HG02943 (cell line): ENCODE results near the gene ALLC.
"Not testable (repeated sequence)": the region's sequence is repeated elsewhere in the genome, so short reads cannot be mapped to it uniquely, and the experiment has no call there.

Experiments
- ATAC-seq: cut with Tn5 transposase; IDR thresholded peaks from one replicate; pipeline ENCODE4 v1.9.1; 2021; ENCODE audit warnings: mild to moderate bottlenecking, low read depth, moderate library complexity; ENCODE audit not compliant: unreplicated experiment

The ALLC gene

DNA sequence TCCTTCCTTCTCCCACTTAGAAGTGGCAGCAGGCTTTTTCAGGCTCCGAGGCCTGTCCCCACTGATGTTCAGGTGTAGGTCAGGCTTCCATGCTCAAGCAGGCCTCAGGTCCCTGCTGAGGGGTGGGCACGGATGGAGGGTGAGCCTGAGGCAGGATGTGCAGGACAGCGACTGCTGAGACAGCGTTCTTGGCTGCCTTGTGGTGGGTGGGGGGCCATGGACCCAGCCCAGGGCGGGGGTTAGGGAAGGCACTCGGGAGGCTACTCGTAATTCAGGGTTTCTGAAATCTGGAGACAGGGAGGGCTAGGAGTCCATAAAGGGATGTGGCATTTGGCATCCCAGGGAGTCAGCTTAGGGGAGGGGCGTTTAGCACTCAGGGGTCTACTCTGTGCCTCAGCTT, 32.8 kb upstream of the ALLC start:
- no peak for ATAC-seq

DNA sequence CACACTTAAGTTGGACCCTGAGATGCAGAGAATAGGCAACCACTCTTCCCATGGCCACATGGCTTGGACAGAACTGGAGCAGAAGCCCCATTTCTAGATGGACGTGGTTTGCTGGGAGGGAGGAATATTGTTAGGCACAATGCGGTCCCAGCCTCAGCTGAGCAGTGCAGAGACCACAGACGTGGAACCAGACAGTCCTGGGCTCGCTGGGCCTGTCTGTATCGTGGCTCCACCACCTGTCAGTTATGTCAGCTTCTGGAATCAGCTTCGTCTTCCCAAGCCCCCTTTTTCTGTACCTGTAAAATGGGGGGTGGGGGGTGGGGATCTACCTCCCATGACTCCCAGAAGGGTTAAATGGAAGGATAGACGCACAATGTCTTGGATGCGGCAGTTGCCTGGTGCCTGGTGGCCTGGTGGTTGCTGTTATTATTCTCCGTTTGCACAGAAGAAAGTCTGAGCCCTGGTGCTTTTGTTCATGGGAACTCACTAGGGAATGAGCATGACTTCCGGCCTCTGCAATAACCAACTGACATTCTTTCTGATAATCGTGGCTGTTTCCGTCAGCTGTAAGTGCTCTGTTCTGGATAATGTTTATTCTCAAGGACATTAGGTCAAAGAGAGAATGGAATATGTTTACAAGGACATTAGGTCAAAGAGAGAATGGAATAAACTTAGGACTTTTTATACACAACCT, 31.7 kb upstream of the ALLC start:
- ATAC-seq = no peak

DNA sequence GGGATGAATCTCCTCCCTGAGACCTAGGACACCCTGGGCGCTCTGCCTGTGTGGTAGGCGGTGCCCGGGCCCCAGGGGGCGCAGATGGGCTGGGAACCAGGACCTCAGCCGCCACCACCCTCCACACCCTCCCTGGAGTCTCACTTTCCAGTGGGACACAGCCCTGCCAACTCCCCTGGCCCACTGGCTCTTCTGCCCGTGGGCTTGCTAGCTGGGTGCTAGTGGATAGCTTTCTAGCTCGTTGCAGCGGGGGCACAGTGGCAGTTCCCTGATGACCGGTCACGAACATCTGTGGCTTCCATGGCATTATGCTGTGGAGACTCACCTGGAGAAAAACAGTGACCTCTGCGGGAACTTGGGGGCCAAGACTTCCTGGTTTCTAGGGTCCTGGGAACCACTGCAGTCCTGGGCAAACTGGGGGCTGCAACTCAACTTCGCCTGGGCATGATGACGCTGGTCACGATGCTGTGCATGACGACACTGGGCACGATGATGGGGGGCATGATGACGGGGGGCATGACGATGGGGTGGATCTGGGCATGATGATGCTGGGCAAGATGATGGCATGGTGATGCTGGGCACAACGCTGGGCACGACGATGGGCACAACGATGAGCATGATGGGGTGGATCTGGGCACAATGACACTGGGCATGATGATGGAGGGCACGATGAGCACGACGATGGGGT, 31.0 kb upstream of the ALLC start:
- no peak for ATAC-seq

DNA sequence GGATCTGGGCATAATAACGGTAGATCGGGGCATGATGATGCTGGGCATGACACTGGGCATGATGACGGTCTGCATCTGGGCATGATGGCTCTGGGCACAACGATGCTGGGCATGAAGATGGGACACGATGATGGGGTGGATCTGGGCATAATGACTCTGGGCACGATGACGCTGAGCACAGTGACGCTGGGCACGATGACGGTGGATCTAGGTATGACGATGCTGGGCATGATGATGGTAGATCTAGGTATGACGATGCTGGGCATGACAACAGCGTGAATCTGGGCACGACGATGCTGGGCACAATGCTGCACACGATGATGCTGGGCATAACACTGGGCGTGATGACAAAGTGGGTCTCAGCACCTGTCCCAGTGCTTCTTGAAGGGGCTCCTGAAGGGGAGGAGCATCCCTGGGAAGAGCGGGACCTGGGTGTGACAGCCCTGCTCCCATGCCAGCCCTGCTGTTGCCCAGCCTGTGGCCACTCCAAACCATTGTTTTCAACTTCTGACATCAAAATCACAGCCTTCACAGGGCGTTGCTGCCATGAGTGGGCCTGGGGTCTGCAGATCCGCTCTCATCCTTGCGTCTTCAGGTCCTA, 30.4 kb upstream of the ALLC start:
- no peak for ATAC-seq

DNA sequence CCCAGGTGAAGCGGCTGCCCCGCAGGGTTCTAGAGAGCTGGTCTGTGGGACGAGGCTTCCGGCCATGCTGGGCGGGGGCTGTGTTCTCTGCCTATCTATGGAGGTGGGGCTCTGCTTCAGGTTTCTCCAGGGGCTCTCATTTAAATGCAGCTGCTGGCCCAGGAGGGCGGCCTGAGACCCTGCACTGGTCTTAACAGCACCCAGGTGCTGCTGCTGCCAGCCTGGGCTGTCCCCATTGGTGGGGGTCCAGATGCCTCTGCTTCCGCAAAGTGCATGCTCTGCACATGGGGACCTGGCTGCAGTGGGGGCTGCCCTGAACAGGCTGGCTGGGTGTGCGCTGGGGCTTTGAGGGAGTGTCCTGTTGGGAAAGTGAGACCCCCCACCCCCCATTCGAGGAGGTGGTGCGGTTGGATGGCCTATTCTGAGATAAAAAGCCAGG, 29.7 kb upstream of the ALLC start:
- ATAC-seq = no peak

DNA sequence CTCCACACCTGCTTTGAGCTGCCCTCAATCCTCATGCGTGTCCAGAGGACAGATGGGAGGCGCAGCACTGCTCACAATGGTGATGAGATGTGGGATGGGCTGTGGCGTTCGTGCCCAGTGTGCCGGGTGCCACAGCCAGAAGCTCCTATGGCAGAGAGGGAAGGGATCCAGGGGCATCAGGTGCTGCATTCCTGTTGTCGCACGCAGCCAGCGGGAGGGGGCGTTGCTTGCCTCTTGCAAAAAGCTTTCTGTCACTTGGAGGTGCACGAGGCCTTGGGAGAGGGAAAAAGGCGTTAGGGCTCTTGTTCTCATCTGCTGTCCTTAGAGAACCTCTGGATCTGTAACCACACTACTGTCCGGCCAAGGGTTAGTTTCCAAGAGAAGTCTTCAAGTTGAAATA, 29.2 kb upstream of the ALLC start:
- no peak for ATAC-seq

DNA sequence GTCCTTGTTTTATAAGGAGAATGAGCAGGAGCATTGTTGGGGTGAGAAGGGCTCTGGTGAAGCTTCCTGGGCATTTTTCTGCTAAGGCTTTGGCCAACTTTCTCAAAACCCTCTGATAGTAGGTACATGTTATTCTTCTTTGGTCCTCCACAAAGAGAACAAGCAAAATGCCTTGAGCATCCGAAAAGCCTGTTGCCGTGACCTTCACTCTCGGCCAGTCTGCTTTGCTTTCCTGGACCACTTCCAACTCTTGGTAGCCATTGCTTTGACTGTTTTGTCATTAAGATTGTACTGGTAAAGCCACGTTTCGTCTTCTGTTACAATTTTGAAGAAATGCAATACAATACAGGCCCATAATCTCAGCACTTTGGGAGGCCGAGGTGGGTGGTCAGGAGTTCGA, 27.4 kb upstream of the ALLC start:
- no peak for ATAC-seq

DNA sequence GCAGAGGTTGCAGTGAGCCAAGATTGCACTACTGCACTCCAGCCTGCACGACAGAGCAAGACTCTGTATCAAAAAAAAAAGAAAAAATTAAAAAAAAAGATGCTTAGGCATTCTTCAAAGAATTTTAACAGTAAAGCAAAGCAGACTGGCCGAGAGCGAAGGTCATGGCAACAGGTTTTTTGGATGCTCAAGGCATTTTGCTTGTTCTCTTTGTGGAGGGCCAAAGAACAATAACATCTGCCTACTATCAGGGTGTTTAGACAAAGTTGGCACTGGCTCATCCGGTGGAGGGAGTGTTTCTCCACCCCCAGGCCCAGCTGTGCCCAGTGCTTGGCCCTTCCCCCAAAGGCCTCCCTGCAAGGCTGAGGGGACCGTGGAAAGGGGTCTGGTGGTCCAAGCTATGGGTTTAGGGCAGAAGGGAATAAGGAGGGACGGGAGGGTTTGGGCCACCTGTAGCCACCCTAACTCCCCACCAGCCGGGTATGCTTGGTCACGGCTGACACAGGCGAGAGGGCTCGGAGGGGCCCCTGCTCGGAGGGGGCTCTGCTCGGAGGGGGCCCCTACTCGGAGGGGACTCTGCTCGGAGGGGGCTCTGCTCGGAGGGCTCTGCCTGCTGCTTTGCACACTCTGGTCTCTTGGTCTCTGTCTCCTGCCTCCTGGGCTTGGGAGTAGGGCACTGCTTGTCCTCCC, 26.7 kb upstream of the ALLC start:
- no peak for ATAC-seq

DNA sequence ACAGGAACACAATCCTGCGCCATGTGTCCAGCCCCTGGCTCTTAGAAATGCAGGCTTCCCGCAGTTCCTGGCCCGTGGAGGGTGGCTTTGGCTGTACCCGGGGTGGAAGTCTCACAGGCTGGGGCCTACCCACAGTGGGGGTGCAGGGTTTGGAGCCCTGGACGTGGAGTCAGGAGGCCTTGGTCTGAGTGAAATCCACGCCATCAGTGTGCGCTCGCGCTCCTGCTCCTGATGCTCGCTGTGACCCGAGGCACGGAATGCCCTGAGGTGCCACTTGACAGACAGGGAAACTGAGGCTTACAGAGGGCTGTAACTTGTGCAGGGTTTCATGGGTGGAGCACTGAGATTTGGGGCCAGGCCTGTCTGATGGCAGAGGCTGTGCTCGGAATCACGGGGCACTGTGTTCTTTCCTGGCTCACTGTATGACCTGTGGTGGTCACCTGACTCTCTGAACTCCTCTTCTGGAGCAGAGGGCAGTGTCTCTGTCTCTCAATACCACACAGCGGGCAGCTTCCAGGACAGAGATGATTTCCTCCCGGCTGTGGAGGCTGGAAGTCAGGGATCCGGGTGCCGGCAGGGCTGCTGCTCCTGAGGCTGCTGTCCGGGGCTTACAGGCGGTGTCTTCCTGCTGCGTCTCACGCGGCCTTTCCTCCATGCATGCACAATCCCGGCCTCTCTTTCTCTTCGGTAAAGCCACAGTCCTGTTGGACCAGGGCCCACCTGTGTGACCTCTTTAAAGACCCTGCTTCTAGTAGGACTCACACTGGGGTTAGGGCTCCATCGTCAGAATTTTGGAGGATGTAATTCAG, 25.9 kb upstream of the ALLC start:
- no peak for ATAC-seq

DNA sequence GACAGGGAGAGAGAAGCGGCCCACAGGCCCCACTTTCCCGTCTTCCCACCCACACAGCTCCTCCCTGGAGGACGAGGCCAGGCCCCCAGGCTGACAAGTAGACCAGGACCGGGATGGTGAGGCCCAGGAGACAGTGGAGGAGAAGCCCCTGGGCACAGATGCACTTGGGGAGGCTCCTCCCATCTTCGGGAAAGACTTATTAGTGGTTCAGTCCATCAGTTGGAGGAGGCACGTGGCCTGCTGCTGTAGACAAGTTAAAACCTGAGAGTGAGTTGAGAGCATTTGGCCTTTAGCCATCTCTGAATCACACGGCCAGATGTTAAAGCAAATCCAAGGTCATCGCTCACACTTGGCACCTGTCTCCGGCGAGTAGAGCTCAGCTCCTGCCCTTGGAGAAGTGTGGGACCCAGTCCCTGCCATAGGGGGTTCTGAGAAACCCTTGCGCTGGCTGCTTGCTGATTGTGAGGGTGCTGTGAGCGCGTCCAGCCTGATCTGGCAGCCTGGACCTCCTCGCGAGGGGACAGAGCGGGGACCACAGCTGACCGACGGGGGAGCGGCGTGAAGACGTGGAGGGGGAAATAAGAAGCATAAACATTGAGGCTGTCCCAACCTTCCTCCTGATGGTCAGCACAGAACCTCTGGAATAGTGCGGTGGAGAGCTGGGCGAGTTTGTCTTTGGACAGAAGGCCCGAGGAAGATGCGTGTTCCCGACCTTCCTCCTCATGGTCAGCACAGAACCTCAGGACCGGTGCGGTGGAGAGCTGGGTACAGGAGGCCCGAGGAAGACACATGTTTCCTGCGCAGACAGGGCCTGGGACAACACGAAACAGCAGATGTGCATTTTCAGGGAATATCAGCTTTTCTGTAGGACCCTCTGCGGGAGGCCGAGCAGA, 24.7 kb upstream of the ALLC start:
- ATAC-seq = no peak

DNA sequence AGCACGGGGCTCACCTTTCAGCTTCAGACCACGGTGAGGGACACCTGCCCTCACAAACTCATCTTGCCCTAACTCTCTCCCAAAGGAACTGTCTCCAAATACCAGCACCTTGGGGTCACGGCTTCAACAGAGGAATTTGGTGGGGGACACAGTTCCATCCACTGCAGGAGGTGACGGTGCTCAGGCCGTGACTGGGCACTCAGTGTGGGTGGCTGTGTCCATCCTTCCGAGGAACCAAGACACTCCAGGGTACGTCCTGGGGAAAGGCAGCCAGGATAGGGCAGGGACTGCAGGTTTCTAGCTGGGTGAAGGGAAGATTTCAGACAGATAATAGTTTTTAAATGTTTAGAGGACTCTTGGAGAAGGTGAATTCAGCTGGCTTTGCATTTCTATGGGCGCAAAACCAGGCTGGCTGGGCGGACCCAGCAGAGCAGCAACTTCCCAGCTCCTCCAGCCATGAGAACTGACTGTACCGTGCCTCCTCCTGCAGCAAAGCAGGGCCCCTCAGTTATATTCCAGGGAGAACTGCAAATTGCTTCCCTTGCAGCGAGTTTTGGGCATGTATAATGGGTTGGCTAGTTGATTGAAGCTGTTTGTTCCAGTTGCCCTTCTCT, 23.9 kb upstream of the ALLC start:
- no peak for ATAC-seq

DNA sequence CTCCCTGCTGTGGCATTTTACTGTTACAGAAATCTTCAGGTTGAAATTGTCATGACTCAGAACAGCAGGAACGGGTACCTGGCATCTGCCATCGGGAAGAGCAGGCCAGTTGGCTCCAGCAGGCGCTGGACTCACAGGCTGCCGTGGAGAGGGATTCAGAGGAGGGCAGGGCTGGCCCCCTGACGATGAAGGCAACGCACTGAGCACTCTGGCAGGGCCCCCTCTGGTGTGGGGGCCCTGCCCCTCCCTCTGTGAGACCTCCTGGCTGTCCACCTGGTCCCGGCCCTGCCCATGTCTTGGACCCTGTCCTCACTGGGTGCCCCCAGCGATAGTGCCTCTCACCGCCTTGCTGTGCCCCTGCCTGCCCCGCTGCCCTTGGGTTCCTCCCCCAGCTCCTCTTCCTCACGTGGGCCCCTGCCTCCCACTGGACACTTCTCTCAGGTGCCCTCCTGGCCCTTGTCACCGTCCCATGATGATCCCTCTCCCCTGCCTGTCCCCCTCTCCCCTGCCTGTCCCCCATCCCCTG, 23.3 kb upstream of the ALLC start:
- ATAC-seq = no peak

DNA sequence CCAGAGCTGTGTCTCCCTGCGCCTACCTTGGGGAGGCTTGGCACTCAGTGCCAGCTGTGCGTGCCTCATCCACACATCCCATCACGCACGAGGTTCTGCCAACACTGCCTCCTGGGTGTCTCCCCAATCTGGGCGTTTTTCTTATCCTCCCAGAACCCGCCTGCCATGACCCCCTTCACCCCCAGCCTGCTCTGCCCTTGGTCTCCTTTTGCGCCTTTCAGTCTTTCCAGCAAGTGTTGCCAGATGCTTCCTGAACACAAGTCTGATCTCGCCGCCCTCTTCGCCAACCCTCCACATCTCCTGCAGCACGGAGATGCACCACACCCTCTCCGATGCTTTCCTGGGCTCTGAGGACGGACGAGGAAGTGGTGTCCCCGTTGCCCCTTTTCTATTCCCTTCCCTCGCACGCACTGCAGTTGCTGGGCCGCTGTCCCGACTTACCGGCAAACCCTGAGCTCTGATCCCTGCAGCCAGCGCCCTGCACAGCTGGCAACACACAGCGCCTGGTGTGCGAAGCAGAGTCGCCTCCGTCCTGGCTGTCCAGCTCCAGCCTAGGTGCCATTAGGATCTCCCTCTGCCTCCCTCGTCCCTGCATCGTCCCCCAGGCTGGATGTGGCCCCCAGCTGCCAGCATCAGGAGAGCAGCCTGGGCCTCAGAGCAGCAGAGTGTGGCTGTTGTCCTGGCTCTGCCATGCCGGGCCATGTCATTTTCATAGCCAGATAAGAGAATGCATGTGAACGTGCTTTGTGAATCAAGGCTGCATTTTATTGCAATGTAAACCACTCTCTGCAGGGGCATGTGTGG, 22.6 kb upstream of the ALLC start:
- ATAC-seq = no peak

DNA sequence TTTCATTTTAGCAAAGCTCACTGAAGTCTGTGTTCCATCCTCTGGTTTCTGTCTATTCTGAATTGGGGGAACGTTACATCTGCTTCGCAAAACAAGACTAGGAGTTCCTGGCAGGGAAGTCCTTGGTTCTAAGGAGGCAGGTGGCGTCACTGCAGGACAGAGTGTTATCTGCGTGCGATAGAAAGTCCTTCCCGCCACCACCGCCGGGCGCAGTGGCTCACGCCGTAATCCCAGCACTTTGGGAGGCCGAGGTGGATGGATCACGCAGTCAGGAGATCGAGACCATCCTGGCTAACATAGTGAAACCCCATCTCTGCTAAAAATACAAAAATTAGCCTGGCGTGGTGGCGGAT, 22.0 kb upstream of the ALLC start:
- not testable (repeated sequence) for ATAC-seq

DNA sequence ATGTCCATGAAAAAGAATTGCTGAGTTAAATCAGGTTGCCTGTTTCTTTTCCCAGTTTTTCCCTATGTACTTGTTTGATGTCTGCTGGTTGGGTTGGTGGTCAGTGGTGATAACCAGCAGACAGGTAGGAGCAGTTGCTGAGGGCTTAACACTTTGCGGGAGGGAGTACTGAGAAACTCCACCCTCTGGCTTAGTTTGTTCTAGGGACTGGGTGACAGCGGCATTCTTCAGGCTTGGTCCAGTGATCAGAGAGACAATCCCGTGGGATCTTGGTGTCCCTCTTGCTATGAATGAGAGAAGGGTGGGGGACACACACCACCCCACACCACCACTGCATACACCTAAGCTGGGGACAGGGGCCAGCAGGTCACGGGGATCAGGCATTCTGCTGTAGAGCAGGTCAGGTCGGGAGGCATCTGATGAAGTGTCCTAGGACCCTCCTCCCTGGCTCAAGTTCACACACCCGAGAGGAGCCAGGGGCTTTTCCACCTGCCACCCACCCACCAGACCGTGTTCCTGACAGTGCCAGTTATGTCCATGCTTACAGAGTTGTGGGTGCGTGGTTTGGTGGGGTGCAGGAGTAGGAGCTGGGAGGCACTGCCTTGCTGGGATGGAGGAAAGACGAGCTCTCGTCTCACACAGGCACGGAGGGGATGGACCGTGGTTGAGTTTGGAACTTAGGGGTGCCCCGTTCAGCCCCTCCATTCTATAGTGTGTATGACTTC, 21.3 kb upstream of the ALLC start:
- no peak for ATAC-seq

DNA sequence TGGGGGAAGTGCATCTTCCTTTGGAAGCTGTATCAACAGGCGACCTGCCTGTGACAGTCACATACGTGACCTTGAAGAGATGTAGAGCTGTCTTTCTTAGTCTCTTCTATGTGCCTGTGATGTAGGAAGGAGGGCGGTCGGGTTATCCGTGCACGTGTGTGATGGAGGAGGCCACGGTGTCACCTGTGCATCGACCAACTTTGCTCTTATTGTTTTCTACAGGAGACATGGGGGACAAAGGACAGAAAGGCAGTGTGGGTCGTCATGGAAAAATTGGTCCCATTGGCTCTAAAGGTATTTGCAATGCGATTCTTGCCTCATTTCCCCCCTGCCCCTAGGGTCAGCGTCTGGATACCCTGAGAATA, 20.7 kb upstream of the ALLC start:
- ATAC-seq = no peak

DNA sequence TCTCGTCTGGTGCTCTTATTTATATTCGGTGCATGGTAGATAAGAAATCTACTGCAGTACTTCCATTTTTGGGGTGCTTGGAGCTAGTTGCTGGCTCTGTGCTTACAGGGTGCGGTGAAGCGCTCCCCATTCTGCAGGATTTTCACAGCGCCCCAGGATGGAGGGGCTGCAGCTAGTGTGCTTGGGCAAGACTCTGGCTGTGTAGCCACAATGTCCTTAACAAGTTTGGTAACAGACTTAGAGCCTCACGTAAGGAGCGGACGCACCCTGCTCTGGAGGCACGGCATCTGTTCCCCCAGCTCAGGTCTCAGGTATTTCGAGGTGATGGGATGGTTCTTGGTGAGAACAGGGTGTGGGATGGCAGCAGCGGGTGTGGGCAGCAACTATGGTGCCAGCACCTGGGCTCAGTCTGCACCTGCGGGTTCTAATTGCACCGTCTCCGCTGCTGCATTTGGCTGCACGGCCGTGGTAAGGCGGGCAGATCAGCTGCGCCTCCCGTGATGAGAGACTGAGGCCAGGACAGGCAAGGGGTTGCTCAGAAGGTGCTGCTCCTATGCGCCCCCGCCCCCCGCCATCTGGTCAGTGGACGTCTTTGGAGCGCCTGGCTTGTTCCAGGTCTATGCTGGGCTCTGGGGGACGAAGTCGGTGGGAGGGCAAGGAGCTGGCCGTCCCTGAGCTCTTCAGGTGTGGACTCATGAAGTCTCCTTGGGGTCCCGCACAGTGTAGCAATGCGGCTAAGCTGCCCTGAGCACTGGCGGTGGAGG, 20.1 kb upstream of the ALLC start:
- ATAC-seq = no peak
